Measurements from ENCODE around the gene NEU4. TPM values are rescaled to one million over a fixed set of nuclear protein-coding genes. Genes with fewer than 3 reads are reported as not detected.

The NEU4 gene
- total RNA-seq, 1 donor from 2014 or later = not detected

GRCh38 chr2:241763551-241764274 is 45.3 kb upstream of the NEU4 start:
- Histone ChIP-seq H3K36me3 (ENCODE audit: control insufficient read depth, insufficient read depth, low read length) (no peaks in the 10 kb centered on the region), H3K27me3 (ENCODE audit: control insufficient read depth, insufficient read depth, low read length) (no peaks in the 10 kb centered on the region), H3K4me3 (ENCODE audit: low read depth, low read length) (no peak overlapping the region)
- DNase-seq (ENCODE audit: low read depth) = no peak
- no peak for TF ChIP-seq CTCF (IDR thresholded peaks at IDR 0.05; ENCODE audit: insufficient read depth, low read length, poor library complexity, severe bottlenecking)

- no peak for DNase-seq (ENCODE audit: low read depth)
- Histone ChIP-seq H3K4me3 (ENCODE audit: low read depth, low read length) (no peak overlapping the region), H3K27me3 (ENCODE audit: control insufficient read depth, insufficient read depth, low read length) (no peaks in the 10 kb centered on the region), H3K36me3 (ENCODE audit: control insufficient read depth, insufficient read depth, low read length) (no peaks in the 10 kb centered on the region)
- no peak for TF ChIP-seq CTCF (IDR thresholded peaks at IDR 0.05; ENCODE audit: insufficient read depth, low read length, poor library complexity, severe bottlenecking)
Observed at GRCh38 chr2:241764275-241765241, 44.4 kb upstream of the NEU4 start.

GRCh38 chr2:241767464-241768250 is 41.3 kb upstream of the NEU4 start:
- no peak for TF ChIP-seq CTCF (IDR thresholded peaks at IDR 0.05; ENCODE audit: insufficient read depth, low read length, poor library complexity, severe bottlenecking)
- no peak for DNase-seq (ENCODE audit: low read depth)

GRCh38 chr2:241768251-241768711 is 40.7 kb upstream of the NEU4 start:
- Histone ChIP-seq H3K36me3 (ENCODE audit: control insufficient read depth, insufficient read depth, low read length) (no peaks in the 10 kb centered on the region), H3K27me3 (ENCODE audit: control insufficient read depth, insufficient read depth, low read length) (peaks cover 14% of the 10 kb centered on the region), H3K4me3 (ENCODE audit: low read depth, low read length) (no peak overlapping the region)
- DNase-seq (ENCODE audit: low read depth) = no peak
- TF ChIP-seq CTCF (IDR thresholded peaks at IDR 0.05; ENCODE audit: insufficient read depth, low read length, poor library complexity, severe bottlenecking) = no peak

More at GRCh38 chr2:241767464-241768250, 41.3 kb upstream of the NEU4 start:
- no peaks in the 10 kb centered on the region for H3K36me3 ChIP-seq (ENCODE audit: control insufficient read depth, insufficient read depth, low read length)
- no peak overlapping the region for H3K4me3 ChIP-seq (ENCODE audit: low read depth, low read length)
- H3K27me3 ChIP-seq (ENCODE audit: control insufficient read depth, insufficient read depth, low read length) = peaks cover 10% of the 10 kb centered on the region

- DNase-seq (ENCODE audit: low read depth) = no peak
- Histone ChIP-seq H3K27me3 (ENCODE audit: control insufficient read depth, insufficient read depth, low read length) (peaks cover 18% of the 10 kb centered on the region), H3K4me3 (ENCODE audit: low read depth, low read length) (no peak overlapping the region), H3K36me3 (ENCODE audit: control insufficient read depth, insufficient read depth, low read length) (no peaks in the 10 kb centered on the region)
- TF ChIP-seq CTCF (IDR thresholded peaks at IDR 0.05; ENCODE audit: insufficient read depth, low read length, poor library complexity, severe bottlenecking) = no peak
Observed at GRCh38 chr2:241768850-241769249, 40.1 kb upstream of the NEU4 start.

Measured in kidney epithelial cell (primary cell).